ENCODE measurements around the gene RUNX1.

Gene RUNX1

DNA sequence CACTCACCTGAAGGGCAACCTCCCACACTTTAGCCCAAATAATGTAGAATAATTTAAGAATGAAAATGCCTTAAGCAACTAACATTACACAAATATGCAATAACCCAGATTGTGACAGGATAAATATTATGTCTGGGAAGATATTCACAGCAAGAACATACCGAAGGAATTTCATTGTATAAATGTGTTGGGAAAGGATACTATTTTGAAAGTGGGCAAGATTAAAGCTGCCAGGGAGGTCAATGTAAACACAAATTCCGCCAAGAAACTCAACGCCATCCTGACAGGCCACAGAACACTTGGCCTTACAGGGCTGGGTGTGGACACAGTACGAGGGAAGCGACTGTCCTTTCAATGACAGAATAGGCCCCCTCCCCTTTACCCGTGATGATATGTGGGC lies 173.3 kb downstream of the RUNX1 start:
- no peak for DNase-seq

DNA sequence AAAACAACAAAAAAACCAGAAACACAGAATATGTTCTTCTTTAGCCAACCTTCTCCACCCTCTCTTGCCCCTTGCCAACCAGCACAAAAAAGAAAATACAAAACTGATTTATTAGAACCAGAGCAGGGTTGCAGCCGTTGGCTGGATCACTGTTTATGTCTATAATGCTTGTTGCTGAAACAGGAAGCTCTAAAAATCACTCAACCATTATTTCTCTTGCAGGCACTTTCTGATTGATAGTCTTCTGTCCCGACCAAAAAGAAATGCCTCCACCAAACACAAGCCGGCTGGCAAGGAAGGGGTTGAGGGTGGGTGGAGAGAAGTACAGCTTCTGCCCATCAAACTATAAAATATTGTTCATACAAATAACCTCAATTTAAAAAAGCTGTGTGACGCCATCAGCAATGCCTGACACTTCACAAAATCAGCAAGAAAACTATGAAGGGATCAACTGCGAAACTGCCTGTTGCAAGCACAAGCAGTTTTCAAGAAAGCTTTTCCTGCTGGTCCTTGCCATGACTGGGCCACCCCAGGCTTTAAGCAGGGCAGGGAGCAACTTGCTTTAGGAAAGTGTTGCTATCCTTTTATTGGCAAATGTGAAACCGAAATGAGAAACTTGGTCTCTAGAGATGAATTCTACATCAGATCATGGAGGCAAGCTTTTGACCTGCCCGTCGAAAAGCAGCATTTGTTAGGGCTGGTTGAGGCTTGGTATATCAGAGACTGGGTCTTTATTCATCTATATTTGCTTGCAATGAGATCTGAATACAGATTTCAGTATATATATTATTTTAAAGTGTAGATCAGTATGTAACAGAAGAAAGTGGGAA lies 174.2 kb downstream of the RUNX1 start:
- DNase-seq: no peak

DNA sequence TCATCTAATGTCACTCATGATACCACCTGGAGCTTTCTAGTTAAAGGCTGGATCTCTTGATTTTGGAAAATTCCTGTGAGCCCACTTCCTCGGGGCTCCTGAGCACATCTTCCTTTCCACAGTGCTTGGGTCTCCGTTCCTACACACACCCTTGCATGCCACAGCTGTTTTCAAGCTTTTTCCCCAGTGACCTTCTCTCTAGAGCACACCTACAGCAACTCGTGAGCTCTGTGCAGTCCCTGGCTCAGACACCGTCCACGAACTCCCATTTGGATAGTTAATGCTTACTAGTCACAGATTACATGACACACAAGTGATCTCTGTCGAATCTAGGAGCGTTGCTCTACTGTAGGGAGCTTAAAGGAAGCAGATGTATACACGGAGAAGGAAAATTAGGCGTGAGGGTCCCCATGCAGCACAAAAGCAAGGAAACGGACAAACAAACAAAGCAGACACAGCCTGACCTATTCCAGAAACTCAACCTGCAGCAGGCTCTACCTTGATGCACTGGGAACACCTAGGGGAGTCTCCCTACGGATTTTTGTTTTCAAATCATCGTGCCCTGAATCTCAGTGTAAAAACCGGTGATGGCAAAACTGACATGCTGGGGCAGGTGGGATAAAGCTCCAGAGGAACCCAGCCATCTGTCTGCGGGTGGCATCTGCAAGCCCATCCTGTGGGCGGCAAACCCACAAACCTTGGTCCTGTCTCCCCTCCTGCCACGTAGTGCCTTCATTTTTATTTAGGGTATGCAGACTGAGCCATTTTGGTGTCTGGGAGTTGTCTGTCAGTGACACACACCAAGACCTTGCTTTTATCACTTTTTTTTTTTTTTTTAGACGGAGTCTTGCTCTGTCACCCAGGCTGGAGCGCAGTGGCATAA lies 177.8 kb downstream of the RUNX1 start:
- DNase-seq: no peak

DNA sequence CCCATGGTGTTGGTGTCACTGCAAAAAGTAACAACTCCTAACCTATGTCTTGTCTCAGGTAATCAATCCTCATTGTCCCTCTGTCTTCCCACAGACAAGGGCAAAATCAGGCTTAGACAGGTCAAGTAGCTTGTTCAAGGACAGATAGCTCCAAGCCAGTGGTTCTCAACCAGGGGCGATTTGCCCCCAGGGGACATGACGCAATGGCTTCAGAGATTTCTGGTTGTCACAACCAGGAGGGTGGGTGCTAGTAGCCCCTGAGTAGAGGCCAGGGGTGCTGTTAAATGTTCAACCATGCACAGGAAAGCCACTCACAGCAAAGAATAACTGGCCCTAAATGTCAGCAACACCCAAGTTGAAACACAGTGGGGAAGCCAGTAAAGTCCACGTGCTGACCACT lies 178.9 kb downstream of the RUNX1 start:
- no peak for DNase-seq

DNA sequence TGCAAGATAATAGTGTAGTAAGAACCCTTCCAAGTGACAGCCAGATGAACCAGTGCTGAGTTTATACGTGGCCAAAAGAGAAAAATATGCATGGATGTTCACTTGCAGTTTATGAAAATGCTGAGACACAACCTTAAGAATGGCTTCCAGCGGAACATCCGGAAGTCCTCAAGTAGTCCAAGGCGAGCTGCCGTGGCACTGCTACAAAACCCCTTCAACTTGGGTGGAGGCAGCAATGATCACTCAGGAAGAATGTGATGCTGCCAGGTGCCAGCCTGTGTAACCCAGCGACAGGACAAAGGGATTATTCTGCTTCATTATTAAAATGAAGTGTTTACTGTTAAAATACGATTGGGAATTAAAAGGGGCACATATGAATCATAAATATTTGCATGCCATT lies 179.6 kb downstream of the RUNX1 start:
- DNase-seq: no peak

DNA sequence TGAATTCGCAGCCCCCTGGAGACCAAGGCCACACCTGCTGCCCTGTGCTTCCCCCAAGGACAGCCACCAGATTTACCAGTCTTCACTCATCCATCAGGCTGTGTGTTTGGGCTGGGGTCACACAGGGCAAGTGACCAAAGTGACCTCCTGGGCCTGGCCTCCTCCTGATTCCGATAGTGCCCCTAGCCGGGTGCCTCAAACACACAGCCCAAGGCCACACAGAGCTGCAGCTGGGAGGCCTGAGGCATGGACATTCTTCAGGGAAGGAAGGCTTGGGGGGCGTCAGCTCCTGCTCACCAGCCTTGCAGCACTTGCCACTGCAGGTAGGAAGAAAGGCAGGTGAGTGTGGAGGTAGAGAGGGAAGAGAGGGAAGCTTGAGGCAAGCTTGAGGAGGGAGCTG lies 181.3 kb downstream of the RUNX1 start:
- DNase-seq: no peak

DNA sequence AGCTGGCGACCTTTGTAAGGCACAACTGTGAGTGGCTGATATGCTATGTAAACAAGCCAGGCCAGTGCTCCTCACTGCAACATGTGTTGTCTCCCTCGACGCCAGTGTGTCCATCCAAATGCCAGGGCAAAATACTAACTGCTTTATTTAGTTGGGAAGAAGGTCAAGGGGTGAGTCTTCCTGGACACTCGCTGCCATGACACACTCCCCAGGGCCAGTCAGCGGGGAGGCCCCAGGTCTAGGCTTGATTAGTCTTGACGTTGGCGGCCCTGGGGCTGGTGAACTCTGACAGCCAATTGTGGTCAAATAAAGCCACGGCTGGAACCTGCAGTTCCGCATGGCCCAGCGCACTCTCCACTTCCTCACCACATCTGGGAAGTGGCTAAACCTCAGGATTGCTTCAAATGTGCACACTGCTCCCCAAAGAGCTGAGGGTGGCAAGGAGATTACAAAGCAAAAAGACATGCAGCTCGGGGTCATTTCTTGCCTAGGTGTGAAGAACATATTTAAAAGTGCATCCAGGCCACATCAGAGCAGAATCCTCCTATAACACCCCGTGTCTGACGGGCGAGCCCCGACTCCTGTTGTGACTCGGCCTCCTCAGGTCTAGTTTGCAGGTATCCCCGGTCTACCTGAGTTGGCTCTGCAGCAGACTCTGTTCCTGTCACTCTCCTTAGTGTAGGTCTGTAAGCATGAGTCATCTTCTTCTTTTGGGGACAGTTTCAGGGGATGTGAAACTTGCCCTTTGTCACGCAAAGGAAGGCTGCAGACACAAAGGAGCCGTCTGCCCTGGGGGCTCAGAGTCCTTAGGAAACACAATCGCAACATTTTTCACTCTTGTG lies 183.5 kb downstream of the RUNX1 start:
- no peak for DNase-seq

DNA sequence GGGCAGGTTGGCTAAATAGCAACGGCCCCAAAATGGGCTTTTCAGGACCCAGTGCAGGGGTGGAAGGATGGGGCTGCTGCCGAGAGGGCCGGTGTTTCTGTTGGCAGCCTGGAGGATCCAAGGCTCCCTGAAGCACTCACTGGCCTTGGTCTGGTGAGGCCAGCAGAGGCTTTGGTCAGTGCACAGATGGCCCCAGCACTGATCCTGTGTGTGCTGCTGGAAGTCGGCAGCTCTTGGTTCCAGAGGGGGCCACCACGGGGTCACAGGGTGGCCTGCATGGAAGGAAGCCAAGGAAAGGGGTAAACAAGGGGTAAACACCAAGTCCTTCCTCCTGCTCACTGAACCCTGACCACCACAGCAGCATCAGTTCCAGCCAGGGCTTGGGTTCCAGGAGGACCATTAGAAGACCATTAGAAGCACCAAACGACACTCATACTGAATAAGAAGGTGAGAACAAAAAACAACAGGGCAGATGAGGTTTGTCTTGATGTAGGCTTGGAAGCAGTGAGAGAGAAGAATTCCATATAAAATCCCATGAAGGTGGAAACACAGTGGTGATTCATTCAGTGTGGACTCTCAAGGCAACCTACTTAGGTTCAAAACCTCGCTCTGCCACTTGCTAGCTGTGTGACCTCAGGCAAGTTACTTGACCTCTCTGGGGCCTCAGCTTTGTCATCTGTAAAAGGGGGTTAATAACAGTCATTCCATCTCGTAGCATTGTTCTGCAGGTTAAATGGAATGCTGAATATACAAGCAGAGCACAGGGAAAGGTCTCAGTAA lies 184.5 kb downstream of the RUNX1 start:
- DNase-seq: no peak

DNA sequence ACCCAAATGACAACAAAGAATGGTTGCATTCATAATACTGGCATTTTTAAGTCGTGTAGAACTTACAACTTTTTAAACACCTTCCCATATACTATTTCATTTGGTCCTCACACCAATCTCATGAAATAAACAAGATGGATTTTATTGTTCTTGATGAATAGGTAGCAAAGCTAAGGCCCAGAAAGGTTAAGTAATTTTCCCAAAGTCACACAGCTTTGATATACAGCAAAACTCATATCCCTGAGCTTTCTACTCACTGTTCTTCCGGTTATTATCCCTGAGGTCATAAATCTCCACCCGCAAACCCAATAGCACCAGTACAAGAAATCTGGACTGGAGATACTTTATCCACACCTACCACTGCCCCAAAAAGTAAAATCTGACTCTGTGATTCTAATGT lies 186.2 kb downstream of the RUNX1 start:
- no peak for DNase-seq

DNA sequence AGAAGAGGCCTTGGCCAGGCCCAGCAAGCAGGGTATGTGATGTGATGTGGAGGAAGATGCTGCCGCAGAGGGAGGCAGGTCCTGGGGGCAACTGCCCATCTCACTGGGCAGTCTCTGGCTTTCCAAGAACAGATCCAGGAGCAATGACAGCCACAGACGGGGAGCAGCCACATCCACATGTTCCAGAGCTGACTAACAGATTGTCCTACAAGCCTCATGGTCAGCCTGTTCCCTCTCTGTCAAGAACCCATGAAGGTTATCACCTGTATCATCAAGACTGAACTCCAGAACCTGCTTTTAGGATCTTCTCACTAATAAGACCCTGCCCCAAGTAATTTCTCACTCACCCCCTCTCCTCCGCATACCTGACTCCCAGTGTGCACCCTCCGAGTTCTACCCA lies 187.8 kb downstream of the RUNX1 start:
- DNase-seq: no peak

DNA sequence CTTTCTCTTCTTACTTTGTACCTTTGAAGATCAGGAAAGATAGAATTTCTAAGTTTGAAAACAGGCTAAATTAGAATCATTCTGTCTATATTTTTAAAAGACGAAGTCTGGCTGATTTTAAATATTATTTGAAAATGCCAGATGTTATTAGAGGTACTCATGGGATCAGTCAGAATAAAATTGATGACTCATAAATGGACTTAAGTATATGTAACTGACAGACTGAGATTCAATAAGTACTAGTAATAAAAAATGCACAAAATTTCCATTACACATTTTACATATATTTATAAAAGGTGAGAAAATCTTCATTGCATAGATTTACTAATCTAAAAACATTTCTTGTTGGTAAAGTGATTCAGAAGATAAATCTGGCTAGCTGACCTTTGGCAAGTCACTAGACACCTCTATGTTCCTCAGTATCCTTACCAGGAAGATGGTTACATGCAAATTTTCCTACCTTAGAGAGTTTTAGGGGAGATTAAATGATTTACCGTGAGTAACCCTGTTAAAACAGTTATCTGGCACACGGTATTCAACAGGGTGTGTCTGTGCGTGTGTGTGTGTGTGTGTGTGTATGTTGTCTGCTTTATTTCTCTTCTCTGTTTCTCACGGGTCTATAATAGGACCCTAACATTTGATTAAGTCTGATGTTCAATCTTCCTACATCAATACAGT lies 189.0 kb downstream of the RUNX1 start:
- DNase-seq: no peak

DNA sequence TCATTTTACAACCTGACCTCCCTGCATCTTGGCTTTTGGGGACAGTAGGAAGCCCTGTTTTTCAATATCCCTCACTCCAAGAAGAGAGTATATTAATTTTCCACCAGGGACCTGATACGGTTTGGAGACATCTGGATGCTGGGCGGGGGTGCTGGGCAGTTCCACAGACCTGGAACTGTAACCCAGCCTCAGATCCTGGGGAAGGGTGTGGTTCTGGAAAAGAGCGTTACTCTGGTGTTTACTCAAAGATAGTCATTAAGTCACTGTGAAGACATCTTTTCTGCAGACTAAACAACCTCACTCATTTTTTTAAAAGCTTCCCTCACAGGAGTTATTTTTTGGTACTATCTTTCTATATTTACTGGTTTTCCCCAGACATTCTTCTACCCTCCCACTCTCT lies 190.5 kb downstream of the RUNX1 start:
- DNase-seq: no peak

DNA sequence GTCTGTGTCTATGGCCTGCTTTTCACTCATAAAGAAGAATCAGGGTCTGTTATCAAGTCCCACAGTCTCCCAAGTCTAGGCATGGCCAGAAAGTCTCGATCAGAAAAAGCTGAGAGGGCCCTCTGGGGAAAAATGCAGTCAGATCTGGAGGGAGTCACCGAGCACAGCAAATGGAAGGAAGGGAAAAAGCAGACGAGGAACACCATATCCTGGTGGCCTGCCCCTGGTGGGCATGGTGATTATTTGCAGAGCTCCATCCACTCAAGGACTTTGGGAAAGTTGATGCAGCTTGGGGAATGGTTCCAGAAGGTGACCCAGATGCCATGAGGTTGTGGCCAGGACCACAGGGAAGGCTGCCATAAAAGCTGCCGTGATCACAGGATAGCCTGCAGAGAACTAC lies 191.2 kb downstream of the RUNX1 start:
- DNase-seq: no peak

DNA sequence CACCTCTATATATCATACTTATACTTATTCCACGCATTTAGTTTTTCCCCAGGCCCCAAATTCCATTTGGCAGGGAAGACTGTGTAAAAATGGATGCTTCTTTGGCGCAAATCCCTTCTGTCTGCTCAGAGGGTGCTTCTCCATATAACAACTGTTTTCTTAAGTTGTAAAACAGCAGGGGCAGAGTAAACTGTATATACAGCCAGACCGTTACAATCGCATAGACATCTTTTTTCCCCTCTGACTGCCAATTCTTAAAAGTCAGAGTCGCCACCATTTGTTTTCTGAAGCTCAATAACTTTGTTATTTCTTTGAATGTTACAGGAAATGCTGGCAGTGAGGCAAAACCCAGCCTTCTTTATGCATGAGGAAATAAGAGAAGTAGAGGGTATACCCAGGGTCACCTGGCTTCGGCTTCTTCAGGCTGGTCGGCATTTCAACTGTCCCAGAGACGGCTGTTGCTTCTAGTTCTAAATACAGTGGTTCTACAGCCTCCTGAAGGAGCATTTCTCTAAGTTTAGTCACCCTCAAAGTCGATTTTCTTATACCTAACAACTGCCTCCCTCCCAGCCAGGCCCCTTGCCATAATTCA lies 191.9 kb downstream of the RUNX1 start:
- no peak for DNase-seq

DNA sequence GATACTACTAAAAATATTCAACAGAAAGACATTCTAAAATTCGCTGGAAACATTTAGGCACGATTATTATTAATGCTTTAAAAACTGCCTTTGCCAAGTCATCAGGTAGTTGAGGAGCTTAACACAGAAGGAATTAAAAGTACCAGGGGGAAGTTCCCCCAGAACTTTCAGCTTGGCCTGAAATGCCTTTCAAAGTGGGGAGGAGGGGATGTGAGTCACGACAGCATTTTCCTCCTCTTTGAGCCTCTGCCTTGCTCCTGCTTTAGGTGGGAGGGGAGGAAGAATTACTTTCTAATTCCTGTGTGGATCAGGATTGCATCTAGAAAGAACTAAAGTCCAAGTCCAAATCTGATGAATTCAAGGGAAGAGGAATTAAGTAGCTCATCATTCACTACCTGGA lies 196.7 kb downstream of the RUNX1 start:
- no peak for DNase-seq

DNA sequence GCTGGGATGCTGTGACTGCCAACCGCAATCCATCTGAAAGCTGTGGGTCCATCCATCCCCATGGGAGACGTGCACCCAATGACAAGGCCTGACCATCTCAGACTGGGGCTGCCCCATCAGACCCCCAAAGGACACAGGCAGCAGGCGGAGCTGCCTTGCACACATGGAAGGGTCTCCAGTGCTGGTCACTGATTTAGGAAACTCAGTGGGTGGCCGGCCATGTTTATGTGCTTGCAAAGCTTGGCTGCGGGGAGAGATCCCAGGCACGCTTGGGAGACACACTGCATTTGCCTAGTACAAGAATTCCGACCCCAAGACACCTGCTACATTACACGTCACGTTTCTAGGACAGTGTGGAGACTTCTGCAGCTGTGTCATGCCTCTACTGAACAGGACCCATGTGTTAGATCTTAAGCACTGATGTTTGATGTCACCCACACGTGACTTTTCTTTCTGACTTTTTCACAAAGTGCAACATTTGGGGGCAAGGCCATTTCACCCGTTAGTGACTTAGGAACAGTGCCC lies 198.9 kb downstream of the RUNX1 start:
- DNase-seq: no peak

DNA sequence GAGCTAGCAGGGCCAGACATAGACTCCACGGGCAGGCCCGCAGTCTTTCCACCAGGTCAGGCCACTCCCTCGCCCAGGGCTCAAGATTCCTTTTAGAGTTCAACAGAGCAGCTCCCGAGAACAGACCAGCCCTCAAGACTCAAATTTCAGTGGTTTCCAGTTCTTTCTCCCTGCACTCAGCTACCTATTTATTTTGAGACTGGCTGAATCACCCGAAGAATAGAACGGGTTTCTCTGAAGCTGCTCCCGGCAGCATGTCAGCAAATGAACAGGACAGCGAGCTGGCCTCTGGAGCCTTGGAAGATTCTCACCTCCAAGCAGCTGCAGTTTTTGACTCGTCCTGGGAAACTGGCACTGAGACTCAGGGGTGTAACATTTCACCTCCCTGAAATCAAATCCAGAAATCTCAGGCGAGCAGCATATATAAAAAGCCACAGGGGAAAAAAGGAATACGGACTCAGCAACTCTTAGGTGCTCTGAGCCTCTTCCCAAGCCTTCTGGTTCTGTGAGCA lies 202.4 kb downstream of the RUNX1 start:
- DNase-seq: no peak

DNA sequence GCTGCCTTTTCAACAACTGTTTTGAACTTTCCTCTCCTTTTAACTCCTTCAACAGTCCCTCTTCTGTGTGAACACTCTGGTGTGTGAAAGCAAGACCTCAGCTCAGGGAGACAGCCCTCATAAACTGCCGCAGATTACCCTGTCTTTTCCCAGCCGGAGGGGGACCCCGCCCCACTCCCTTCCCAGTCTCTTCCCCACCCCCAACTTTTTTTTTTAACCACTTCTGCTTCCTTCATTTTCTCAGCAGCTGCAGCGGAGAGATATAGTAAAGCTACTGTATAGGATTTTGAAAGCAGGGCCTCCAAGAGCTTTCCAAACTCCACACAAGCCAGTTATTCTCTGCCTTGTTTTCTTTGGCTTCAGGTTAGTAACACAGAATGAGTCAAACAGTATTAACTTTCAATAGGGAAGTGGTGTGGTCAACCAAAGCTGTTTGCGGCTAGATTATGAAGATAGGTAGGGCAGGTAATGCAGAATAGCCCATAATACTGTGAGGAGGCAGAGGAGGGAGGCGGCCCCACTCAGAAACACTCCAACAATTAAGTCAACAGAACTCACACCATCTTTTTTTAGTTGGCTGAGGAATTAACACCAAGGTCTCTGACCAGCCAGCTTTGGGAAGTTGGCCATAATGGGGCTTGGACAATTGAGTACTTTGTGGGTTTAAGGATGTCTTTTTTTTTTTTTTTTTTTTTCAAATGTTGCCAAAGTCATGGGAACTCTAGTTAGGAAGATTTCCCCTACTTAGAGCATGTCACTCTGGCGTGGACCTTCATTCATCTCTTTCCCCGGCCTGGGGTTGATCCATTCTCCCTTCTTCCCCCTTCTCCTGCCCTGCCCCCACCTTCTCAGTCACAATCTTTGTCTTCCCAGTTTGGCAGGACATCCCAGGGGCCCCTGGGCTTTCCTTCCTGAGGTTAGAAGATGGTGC lies 203.3 kb downstream of the RUNX1 start:
- DNase-seq: no peak

DNA sequence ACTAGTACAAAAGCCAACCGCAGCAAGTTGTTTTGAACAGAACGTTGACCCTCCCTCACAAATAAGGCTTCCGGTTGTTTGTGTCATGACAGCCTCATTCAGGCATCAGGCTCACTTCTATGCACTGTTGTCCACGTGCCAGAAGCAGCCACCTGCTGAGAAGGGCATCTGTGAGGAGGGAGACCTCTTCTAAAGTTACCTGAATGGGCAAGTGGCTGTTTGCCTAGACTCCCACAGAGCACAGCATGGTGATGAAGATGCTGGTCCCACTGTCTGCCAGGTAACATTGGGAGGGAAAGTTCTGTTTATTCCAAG lies 204.2 kb downstream of the RUNX1 start:
- DNase-seq: no peak
